ENCODE data around the gene HS3ST3B1.
A peak's percentile ranks its signal among the peaks of the same experiment; 100 is the strongest.

The HS3ST3B1 gene

GRCh38 chr17:14321476-14321949 lies 20.6 kb downstream of the HS3ST3B1 start:
- DNase-seq: no peak

GRCh38 chr17:14321980-14322776 lies 21.3 kb downstream of the HS3ST3B1 start:
- DNase-seq: no peak

GRCh38 chr17:14323522-14323981 lies 22.7 kb downstream of the HS3ST3B1 start:
- no peak for DNase-seq

GRCh38 chr17:14325618-14326167 lies 24.8 kb downstream of the HS3ST3B1 start:
- DNase-seq: no peak

DNA sequence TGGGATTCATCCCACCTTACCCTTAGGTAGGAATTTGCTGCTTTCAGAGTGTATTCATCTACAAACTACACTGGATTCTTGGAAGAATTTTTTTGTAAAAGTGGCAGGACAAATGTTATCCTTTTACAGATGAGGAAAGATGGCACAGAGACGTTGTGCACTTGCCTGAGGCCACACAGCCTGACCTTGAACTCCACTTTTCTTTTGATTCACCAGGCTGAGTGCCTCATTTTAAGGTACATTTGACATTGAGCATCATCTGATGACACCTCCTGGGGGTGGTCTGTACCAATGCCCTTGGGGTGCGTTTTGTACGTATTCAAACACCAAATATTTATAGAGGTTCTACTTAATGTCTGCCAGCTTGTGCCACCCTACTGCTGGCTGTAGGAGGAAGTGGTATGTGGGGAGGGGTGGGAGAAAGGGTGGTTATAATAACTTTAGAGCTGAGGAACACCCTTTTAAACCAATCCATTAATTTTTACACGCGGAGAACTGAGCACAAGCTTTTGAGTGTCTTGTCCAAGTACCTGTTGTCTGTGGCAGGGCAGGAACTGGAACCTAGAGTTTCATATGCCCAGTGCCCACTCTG lies 29.1 kb downstream of the HS3ST3B1 start:
- DNase-seq: no peak

- no peak for DNase-seq
Measured at GRCh38 chr17:14330492-14330962, 29.6 kb downstream of the HS3ST3B1 start.

- DNase-seq: no peak
Measured at GRCh38 chr17:14331225-14331981, 30.5 kb downstream of the HS3ST3B1 start.

DNA sequence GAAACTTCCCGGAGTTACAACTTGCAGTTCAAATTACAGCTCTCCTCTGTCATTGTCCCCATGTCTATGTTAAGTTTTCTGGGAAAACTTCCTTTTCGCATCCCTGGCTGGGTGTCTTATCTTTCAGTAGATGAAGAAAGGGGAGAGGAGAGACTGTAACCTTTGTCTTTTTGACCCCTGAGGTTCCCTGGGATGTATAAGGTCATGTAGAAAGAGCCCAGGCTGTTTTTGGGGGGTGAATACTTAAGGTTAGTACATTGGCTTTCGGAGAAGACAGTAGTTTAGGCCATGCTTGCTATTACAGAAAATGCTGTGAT lies 31.1 kb downstream of the HS3ST3B1 start:
- DNase-seq: no peak

DNA sequence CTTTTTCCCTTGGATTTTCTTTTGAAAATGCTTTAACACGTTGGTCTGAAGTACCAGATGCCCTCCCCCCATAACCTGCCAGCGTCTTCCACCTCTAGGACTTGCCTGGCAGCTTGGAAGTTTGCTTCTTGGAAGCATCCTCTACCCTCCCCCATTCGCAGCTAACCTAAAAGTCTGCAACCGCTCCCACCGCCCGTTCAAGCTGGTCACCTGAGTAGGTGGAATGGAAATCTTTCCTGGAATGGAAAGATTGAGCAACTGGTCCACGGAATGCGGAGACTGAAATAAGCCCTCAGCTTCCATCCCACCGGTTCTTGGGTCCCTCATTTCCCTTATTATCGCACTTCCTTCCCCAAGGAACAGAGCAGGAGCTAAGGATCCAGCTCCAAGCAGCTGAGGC lies 31.4 kb downstream of the HS3ST3B1 start:
- no peak for DNase-seq

GRCh38 chr17:14333506-14333905 lies 32.6 kb downstream of the HS3ST3B1 start:
- no peak for DNase-seq

DNA sequence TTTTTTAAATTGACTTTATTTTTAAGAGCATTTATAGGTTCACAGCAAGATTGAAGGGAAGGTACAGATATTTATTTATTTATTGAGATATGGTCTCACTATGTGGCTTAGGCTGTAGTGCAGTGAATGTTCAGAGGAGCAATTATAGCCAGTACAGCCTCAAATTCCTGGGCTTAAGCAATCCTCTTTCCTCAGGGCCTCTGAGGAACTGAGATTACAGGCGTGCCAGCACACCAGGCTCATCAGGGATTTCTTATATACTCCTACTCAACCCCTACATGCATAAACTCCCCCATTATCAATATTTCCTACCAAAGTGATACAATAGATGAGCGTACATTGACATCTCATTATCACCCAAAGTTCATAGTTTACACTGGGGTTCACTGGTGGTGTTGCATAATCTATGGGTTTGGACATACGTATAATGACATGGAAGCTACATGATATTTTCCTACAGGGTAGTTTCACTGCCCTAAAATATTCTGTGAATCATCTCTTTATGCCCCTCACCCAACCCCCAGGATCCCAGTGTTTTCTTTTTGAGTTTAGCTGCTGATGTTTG lies 33.5 kb downstream of the HS3ST3B1 start:
- no peak for DNase-seq

DNA sequence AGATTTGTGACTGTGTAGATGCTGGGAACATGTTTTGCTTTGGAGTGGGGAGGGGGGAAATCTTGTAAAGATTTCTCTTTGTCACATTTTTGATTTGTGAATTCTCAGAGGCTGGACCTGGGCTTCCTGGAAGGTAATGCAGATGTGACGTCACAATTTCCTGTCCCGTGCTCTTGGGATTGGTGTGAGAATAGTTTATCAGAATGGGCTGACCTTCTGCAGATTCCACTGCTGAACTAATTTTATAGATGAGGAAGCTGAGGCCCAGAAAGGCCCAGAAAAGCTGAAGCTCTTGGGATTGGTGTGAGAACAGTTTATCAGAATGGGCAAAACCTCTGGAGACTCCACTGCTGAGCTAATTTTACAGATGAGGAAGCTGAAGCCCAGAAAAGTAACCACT lies 34.0 kb downstream of the HS3ST3B1 start:
- DNase-seq: no peak

GRCh38 chr17:14336418-14336817 lies 35.5 kb downstream of the HS3ST3B1 start:
- no peak for DNase-seq

DNA sequence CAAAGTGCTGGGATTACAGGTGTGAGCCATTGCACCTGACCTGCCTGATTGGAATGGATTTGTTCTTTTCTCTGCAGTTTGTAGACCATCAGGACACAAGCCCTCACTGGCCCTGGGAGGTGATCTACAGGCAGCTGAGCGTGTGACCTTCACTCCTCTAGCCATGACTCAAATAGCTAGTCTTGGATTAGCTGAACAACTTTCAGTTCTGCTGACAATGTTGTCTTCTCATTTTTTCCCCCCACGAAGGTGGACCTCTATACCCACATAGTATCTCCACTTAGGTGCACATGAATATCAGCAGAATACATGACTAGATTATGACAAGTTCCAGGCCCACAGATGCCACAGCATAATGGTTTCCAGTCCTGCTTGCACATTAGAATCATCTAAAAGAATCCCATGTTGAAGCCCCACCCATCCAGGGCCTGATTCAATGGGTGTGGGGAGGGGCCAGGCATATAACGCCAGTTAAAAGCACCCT lies 36.8 kb downstream of the HS3ST3B1 start:
- no peak for DNase-seq

DNA sequence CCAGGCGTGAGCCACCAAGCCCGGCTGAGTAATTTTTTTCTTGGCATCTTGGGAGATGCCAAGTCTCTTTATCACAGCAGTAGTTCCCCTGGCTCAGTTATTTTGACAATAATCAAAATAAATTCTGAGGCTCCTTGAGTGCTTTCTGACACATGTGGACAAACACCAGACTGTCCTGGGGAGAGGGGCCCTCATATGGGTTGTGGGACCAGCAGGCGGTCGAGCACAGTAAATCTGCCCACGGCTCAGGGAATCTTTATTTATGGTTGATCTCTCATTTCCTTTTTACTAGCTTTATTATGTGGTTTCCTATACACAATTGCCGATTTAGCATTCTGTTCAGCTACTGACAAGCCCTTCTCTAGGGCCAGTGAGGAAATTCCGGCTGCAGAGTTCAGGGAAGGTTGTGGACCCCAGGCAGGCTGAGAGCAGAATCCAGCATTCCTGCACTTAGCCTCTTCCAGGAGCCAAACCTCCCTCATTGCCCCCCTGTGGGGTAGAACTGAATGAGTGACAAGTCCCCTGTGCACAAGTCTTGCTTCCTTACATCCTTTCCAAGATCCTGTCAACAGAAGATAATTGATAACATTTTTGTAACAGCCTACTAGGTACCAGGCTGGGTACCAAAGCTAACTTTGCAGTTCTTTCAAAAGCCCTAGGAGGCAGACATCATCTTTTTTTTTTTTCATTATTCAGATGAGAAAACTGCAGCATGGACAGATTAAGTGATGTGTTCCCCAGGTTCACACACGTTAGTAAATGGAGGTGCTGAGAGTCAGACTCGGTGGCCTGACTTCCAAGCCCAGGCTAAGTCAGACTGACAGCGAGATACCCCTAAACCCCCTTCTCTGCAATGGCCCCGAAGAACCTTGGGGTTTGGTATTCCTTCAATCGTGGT lies 40.2 kb downstream of the HS3ST3B1 start:
- DNase-seq: no peak

- no peak for DNase-seq
Measured at GRCh38 chr17:14341866-14342265, 41.0 kb downstream of the HS3ST3B1 start.

DNA sequence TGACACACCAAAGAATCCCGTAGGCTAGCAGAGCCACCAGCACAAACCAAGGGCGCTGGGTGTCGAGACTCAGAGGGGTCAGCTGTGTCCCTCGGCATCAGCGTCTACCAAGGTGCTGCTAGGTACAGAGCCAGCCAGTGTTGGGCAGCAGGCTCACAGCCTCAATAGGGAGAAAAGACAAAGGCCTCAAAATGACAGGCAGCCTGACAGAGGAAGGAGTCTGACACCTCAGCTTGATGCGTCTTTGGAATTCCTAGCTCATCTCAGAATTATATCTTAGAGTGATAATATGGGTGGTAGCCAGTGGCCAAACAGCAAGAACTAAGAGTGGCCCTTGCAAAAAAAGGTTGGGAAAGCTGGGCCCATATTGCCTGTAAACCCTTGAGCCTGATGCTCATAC lies 45.9 kb downstream of the HS3ST3B1 start:
- DNase-seq: no peak

GRCh38 chr17:14351493-14351892 lies 50.6 kb downstream of the HS3ST3B1 start:
- peak; percentile 9 to 37 for DNase-seq

DNA sequence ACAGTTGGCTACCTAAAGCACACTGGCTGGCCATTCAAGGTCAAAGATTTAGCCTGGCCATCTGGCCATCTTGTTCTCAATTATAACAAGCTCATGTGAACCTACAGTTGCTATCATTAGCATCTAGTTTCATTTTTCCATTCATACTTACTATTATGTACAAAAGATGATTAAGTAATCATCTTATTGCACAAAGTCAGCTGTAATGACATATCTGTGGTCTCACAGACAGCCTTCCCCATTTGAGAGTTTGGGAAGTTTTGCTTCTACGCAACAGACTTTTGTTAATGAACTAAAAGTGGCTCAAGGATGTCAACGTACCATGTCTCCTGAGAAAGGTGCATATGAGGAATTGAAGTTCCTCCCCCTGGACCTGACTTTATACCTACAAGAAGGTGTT lies 51.3 kb downstream of the HS3ST3B1 start:
- DNase-seq: peak; percentile 49 to 62

GRCh38 chr17:14353861-14354474 lies 53.1 kb downstream of the HS3ST3B1 start:
- DNase-seq: no peak

DNA sequence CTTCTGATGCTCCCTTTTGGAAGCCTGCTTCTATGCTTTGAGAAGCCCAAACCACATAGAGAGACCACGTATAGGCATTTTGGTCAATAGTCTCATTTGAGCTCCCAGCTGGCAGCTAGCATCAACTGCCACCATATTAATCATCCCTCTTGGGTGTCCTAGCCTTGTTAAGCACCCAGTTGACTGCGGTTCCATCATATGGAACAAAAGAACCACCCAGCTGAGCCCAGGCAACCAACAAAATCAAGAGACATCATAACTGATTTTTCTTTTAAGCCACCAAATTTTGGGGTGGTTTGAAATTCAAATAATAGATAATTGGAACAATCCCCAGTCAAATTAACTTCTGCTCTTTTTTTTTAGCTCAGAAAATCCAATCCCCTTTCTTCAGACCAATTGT lies 53.9 kb downstream of the HS3ST3B1 start:
- no peak for DNase-seq
